Ishikawa (cell line): ENCODE results near the gene ATP5IF1.

Experiments used
- CEBPB ChIP-seq: IDR thresholded peaks from 2 replicates; pipeline ENCODE4 v1.6.1; 2012
- CREB1 ChIP-seq: IDR thresholded peaks from 2 replicates; pipeline ENCODE4 v1.6.1; 2012; ENCODE audit warnings: low read depth
- EGR1 ChIP-seq: IDR thresholded peaks from 2 replicates; pipeline ENCODE4 v1.6.1; 2012
- EP300 ChIP-seq: IDR thresholded peaks from 2 replicates; pipeline ENCODE4 v1.6.1; 2012; ENCODE audit warnings: borderline replicate concordance
- FOXM1 ChIP-seq: IDR thresholded peaks from 2 replicates; pipeline ENCODE4 v1.6.1; 2012; ENCODE audit warnings: low read depth, borderline replicate concordance
- MAX ChIP-seq: IDR thresholded peaks from 2 replicates; pipeline ENCODE4 v1.6.1; 2012
- RAD21 ChIP-seq: IDR thresholded peaks from 2 replicates; pipeline ENCODE4 v1.6.1; 2012; ENCODE audit warnings: low read depth
- TAF1 ChIP-seq: IDR thresholded peaks from 2 replicates; pipeline ENCODE4 v1.6.1; 2012; ENCODE audit warnings: low read depth, mild to moderate bottlenecking
- TCF12 ChIP-seq: IDR thresholded peaks from 2 replicates; pipeline ENCODE4 v1.6.1; 2012; ENCODE audit warnings: low read depth
- TEAD4 ChIP-seq: IDR thresholded peaks from 2 replicates; pipeline ENCODE4 v1.6.1; 2012
- USF1 ChIP-seq: IDR thresholded peaks from 2 replicates; pipeline ENCODE4 v1.6.1; 2012
- YY1 ChIP-seq: IDR thresholded peaks from 2 replicates; pipeline ENCODE4 v1.6.1; 2012; ENCODE audit warnings: low read depth
- TF ChIP-seq, protein P1 (sequence below): IDR thresholded peaks from 2 replicates; pipeline ENCODE4 v1.6.1; 2012; ENCODE audit warnings: low read depth, mild to moderate bottlenecking

GRCh38 chr1:28265577-28265976 lies 29.7 kb downstream of the ATP5IF1 start:
- TF ChIP-seq TEAD4 (no peak), TAF1 (no peak), RAD21 (no peak), YY1 (no peak), EGR1 (no peak), TCF12 (no peak), CREB1 (no peak), USF1 (no peak), MAX (no peak), FOXM1 (no peak), CEBPB (no peak), EP300 (no peak)
- TF ChIP-seq, protein P1, sequence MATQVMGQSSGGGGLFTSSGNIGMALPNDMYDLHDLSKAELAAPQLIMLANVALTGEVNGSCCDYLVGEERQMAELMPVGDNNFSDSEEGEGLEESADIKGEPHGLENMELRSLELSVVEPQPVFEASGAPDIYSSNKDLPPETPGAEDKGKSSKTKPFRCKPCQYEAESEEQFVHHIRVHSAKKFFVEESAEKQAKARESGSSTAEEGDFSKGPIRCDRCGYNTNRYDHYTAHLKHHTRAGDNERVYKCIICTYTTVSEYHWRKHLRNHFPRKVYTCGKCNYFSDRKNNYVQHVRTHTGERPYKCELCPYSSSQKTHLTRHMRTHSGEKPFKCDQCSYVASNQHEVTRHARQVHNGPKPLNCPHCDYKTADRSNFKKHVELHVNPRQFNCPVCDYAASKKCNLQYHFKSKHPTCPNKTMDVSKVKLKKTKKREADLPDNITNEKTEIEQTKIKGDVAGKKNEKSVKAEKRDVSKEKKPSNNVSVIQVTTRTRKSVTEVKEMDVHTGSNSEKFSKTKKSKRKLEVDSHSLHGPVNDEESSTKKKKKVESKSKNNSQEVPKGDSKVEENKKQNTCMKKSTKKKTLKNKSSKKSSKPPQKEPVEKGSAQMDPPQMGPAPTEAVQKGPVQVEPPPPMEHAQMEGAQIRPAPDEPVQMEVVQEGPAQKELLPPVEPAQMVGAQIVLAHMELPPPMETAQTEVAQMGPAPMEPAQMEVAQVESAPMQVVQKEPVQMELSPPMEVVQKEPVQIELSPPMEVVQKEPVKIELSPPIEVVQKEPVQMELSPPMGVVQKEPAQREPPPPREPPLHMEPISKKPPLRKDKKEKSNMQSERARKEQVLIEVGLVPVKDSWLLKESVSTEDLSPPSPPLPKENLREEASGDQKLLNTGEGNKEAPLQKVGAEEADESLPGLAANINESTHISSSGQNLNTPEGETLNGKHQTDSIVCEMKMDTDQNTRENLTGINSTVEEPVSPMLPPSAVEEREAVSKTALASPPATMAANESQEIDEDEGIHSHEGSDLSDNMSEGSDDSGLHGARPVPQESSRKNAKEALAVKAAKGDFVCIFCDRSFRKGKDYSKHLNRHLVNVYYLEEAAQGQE = no peak
